HG03521 (cell line): ENCODE measurements around the gene GANAB.
"Not testable (repeated sequence)": the region's sequence is repeated elsewhere in the genome, so short reads cannot be mapped to it uniquely, and the experiment has no call there.

Source experiments
- ATAC-seq: cut with Tn5 transposase; IDR thresholded peaks from one replicate; pipeline ENCODE4 v1.9.1; 2021; ENCODE audit warnings: mild to moderate bottlenecking, moderate library complexity; ENCODE audit not compliant: unreplicated experiment

GANAB gene

GRCh38 chr11:62603072-62603408 is 43.4 kb downstream of the GANAB start:
- ATAC-seq, result no peak

GRCh38 chr11:62602141-62603071 is 44.0 kb downstream of the GANAB start:
- no peak for ATAC-seq

- peak; percentile 74 for ATAC-seq
Measured at GRCh38 chr11:62601372-62602140, 44.9 kb downstream of the GANAB start, which contains the start of gene MTA2. MTA2 (minus strand) TSS chr11:62601865; CDS start chr11:62601450, 415 bp downstream.

GRCh38 chr11:62601122-62601371 is 45.4 kb downstream of the GANAB start:
- ATAC-seq, result no peak

GRCh38 chr11:62600367-62601121 is 45.9 kb downstream of the GANAB start:
- ATAC-seq, result no peak

GRCh38 chr11:62599901-62600300 is 46.5 kb downstream of the GANAB start:
- ATAC-seq, result no peak

GRCh38 chr11:62599069-62599696 is 47.2 kb downstream of the GANAB start:
- peak; percentile 28 for ATAC-seq

GRCh38 chr11:62595124-62595523 is 51.3 kb downstream of the GANAB start:
- no peak for ATAC-seq

- no peak for ATAC-seq
Measured at GRCh38 chr11:62593434-62594044, 52.9 kb downstream of the GANAB start.

- no peak for ATAC-seq
Measured at GRCh38 chr11:62592989-62593421, 53.4 kb downstream of the GANAB start.

- no peak for ATAC-seq
Measured at GRCh38 chr11:62592146-62592815, 54.1 kb downstream of the GANAB start.

- ATAC-seq, result peak; percentile 86
Measured at GRCh38 chr11:62591448-62592145, 54.8 kb downstream of the GANAB start, which contains the start of gene TUT1. TUT1 (minus strand) TSS chr11:62591523; CDS start chr11:62591485, 38 bp downstream.

- ATAC-seq, result no peak
Measured at GRCh38 chr11:62588966-62589637, 57.3 kb downstream of the GANAB start.

- not testable (repeated sequence) for ATAC-seq
Measured at GRCh38 chr11:62585356-62585755, 61.1 kb downstream of the GANAB start.

GRCh38 chr11:62581735-62582134 is 64.7 kb downstream of the GANAB start:
- not testable (repeated sequence) for ATAC-seq

GRCh38 chr11:62580959-62581715 is 65.3 kb downstream of the GANAB start:
- ATAC-seq, result no peak

GRCh38 chr11:62579252-62579651 is 67.2 kb downstream of the GANAB start:
- no peak for ATAC-seq

GRCh38 chr11:62578541-62578940 is 67.9 kb downstream of the GANAB start:
- ATAC-seq, result no peak
